ENCODE data around the gene SLC6A16.

DNA sequence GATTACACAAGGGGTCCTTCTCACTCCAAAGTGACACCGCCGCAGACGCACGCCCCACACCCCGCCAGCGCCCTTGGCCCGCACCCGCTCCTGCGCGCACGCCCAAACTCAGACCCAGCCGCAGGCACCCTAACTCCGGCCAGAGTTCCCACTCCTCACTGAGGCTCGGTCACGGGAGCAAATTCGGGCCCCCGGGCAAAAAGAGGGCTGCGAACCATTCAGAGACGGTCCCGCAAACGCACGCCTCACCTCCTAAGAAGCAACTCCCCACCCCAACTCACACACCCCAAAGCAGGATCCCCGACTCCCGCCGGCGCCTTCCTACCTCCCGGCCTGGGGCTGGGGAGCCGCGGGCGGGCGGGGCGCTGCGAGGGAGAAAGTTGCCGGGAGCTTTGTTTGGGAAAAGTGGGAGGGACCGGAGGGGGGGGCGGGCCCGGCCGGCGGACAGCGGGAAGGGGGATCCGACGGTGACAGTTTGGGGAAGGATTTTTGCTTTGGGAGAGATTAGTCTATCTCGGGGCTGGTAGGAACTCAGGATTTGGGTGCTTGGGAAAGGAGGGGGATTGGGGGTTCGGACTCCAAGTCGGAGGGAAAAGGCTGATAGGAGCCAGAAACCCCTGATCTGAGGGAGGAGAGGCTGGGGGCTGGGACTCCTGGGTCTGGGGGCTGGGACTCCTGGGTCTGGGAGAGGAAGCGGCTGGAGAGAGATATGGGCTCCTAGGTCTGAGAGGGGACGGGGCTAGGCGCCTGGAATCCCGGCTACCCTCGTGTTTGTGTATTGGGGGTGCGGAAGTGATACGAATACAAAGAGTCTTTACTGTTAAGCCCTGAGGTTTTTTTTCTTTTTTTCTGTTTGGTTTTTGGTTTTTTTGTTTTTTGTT, 37.3 kb upstream of the SLC6A16 start, which contains the start of gene TEAD2:
- TF ChIP-seq, protein P1, sequence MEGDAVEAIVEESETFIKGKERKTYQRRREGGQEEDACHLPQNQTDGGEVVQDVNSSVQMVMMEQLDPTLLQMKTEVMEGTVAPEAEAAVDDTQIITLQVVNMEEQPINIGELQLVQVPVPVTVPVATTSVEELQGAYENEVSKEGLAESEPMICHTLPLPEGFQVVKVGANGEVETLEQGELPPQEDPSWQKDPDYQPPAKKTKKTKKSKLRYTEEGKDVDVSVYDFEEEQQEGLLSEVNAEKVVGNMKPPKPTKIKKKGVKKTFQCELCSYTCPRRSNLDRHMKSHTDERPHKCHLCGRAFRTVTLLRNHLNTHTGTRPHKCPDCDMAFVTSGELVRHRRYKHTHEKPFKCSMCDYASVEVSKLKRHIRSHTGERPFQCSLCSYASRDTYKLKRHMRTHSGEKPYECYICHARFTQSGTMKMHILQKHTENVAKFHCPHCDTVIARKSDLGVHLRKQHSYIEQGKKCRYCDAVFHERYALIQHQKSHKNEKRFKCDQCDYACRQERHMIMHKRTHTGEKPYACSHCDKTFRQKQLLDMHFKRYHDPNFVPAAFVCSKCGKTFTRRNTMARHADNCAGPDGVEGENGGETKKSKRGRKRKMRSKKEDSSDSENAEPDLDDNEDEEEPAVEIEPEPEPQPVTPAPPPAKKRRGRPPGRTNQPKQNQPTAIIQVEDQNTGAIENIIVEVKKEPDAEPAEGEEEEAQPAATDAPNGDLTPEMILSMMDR (conservative IDR thresholded peaks at IDR 0.05 in 1 of 2, IDR thresholded peaks at IDR 0.05 in 1 of 2; ENCODE audit: extremely low read depth in 1 of 2, insufficient read depth in 1 of 2, low read depth in 1 of 2, low read length in 2 of 2), result no peak
- TF ChIP-seq EZH2 (IDR thresholded peaks at IDR 0.05; ENCODE audit: borderline replicate concordance, low read length), result no peak

Data from mammary epithelial cell (primary cell).